ENCODE data around the gene ARHGDIB.

DNA sequence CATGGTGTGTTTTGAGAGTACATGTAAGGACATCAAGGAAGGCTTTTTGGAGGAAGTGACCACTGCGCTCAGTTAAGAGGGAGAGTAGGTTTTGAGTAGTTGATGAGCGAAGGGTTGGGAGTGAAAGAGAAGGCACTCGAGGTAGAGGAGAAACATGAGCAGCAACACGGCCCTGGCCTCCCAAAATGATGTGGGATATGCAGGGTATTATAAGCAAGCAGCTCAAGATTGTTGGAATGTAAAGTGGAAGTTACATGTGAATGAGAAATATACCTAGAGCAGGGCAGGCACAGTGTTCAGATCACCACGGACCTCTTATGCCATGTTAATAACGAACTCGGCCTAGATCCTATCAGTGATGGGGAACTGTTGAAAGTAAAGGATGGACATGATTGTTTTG lies 2.1 kb upstream of the ARHGDIB start:
- TF ChIP-seq, protein P1, sequence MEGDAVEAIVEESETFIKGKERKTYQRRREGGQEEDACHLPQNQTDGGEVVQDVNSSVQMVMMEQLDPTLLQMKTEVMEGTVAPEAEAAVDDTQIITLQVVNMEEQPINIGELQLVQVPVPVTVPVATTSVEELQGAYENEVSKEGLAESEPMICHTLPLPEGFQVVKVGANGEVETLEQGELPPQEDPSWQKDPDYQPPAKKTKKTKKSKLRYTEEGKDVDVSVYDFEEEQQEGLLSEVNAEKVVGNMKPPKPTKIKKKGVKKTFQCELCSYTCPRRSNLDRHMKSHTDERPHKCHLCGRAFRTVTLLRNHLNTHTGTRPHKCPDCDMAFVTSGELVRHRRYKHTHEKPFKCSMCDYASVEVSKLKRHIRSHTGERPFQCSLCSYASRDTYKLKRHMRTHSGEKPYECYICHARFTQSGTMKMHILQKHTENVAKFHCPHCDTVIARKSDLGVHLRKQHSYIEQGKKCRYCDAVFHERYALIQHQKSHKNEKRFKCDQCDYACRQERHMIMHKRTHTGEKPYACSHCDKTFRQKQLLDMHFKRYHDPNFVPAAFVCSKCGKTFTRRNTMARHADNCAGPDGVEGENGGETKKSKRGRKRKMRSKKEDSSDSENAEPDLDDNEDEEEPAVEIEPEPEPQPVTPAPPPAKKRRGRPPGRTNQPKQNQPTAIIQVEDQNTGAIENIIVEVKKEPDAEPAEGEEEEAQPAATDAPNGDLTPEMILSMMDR (IDR thresholded peaks at IDR 0.05; ENCODE audit: insufficient read depth, low read length) = no peak
- no peak for TF ChIP-seq POLR2AphosphoS5 (IDR thresholded peaks at IDR 0.05; ENCODE audit: low read depth)
- TF ChIP-seq, protein P2, sequence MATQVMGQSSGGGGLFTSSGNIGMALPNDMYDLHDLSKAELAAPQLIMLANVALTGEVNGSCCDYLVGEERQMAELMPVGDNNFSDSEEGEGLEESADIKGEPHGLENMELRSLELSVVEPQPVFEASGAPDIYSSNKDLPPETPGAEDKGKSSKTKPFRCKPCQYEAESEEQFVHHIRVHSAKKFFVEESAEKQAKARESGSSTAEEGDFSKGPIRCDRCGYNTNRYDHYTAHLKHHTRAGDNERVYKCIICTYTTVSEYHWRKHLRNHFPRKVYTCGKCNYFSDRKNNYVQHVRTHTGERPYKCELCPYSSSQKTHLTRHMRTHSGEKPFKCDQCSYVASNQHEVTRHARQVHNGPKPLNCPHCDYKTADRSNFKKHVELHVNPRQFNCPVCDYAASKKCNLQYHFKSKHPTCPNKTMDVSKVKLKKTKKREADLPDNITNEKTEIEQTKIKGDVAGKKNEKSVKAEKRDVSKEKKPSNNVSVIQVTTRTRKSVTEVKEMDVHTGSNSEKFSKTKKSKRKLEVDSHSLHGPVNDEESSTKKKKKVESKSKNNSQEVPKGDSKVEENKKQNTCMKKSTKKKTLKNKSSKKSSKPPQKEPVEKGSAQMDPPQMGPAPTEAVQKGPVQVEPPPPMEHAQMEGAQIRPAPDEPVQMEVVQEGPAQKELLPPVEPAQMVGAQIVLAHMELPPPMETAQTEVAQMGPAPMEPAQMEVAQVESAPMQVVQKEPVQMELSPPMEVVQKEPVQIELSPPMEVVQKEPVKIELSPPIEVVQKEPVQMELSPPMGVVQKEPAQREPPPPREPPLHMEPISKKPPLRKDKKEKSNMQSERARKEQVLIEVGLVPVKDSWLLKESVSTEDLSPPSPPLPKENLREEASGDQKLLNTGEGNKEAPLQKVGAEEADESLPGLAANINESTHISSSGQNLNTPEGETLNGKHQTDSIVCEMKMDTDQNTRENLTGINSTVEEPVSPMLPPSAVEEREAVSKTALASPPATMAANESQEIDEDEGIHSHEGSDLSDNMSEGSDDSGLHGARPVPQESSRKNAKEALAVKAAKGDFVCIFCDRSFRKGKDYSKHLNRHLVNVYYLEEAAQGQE (IDR thresholded peaks at IDR 0.05; ENCODE audit: insufficient replicate concordance, low read depth) = no peak
